Ureter (tissue), 1 donor: ENCODE results near the gene EXOC6. TPM values are rescaled to one million over a fixed set of nuclear protein-coding genes. Genes with fewer than 3 reads are reported as not detected.

ENCODE experiments used
- DNase-seq: peaks from one replicate; pipeline ENCODE4 v3.0.0-alpha.2; 2020; ENCODE audit warnings: low spot score
- total RNA-seq: library from RNA; stranded (reverse); gene quantifications from one replicate; pipeline ENCODE4 v1.2.4, GENCODE V29; 2023
- donor health status: DM: yes; HTN: yes; CAD: no.

EXOC6 gene
- total RNA-seq, result 16.6 TPM

DNA sequence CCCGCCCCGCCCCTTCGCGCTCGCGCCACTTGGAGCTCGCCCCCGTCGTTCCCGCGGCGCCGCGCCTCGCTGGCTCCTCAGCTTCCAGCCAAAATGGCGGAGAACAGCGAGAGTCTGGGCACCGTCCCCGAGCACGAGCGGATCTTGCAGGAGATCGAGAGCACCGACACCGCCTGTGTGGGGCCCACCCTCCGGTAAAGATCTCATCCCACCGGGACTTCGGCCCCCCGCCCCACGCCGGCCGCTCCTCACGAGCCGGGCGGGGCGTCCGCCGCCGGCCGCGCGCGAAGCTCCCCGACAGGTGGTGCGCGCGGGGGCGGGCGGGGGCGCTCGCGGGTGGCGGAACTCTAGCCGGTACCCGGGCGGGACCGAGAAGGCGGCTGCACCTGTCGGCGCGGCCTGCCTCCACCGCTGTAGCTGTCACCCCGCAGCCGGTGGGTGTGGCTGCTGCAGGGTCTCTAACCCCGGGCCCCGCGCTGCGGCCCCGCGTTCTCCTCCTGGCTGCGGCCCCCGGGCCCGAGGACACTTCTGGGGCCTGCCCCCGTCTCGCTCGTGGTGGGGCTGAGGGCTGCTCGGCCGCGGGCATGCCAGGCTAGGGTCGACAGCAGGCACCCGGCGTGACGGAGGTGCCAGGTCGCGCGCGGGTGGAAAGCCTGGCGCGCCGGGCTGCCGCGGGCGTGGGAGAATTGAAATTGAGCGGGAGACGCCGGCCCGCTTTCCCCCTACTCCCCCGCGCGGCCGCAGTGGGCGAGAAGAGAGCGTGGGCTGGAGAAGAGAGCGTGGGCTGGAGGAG, at the start of gene EXOC6:
TSS of gene EXOC6 (plus strand) at position 80 of the 793 bp plus-strand sequence. CDS start at position 94, 14 bp downstream.
- peak; percentile 80 for DNase-seq

DNA sequence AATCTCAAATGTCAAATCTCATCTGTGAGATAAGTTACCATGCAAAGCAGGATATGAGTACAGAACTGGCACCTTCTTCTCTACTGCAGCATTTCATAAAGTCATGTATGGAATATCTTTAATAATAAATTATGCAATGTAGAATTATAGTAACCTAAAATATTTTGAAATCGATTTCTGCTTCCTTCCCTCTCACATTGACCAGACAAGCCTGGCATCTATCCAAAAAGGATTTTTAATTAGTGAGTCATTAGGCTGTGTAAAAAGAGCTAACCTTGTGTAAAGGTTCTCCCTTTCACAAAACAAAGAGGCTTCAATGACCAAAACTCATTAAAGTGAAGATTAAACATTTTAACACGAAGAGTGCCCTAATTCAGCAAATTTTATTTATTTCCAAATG, 48.8 kb upstream of the EXOC6 start:
- no peak for DNase-seq

GRCh38 chr10:92800134-92800733, 48.1 kb upstream of the EXOC6 start:
- no peak for DNase-seq

DNA sequence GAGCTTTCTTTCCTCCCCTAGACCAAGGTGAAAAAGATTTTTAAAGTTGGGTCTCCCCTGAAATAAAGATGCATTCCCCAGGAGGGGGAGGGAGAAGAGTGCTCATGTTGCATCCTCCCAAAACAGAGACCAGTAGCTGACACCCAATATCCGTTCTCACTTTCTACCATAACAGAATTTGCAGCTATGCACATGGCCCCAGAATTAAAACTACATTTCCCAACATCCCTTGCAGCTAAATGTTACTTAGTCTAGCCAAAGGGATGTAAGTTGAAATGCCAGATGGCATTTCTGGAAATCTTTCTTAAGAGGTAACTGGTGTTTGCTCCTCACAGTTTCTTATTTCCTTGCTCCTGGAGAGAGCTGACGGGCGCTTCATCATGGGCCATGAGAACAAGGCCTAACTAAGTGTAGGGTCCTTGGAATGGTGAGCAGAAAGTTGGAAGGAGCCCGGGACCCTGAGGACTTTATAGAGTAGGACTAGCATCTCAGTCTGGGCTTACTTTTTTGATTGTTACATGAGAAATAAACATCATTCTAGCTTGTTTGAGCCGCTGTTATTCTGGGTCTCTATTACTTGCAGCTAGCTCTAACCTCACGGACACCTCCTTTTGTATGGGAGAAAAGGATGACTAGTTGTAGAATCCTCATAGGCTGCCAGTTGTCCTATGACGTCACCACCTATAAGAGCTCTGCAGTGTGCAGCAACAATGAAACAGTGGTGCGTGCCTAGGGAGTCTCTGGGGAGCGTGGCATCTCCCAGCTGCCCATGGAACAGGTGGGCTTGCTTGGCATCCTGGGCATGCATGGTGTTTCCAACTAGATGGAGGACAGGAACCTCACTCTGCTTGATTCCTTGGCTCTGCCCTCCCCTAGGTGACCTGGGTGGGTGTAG, 46.1 kb upstream of the EXOC6 start:
- DNase-seq, result no peak

DNA sequence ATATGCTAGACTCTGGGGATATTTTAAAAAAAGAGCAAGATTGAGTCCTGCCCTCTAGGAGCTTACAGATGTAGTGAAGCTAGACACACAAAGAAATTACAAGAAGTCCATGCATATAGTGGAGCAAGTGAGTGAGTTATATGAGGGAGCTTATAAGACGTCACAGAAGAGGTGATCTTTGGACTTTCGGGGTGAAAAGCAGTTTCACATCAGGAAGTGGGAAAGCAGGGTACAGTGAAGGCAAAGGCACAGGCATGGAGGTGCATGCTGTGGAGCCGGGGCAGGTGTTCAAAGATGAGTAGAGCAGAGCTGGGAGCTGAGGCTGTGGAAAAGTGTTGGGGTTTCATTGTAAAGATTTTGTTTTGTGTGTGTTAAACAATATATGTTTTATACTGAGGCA, 38.5 kb upstream of the EXOC6 start:
- no peak for DNase-seq

GRCh38 chr10:92810934-92811532, 37.3 kb upstream of the EXOC6 start:
- no peak for DNase-seq

- no peak for DNase-seq
Observed at GRCh38 chr10:92811986-92812385, 36.3 kb upstream of the EXOC6 start.

DNA sequence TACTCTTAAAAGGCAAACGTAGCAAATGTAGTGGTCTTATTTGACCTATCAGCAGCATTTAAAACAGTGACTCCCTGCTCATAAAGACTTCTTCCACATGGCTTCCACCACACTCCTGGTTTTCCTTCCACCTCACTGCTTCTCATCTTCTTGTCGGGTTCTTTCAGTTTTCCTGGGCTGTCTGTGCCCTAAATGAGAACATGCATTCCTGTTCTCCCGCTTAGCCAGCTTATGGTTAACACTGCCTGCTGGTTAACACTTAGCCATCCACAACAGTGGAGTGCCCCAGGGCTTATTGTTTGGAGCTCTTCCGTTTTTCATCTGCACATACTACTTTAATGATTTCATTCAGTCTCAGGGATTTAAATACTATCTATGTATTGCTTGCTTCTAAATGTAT, 34.3 kb upstream of the EXOC6 start:
- DNase-seq, result no peak

GRCh38 chr10:92814790-92815189, 33.5 kb upstream of the EXOC6 start:
- no peak for DNase-seq

DNA sequence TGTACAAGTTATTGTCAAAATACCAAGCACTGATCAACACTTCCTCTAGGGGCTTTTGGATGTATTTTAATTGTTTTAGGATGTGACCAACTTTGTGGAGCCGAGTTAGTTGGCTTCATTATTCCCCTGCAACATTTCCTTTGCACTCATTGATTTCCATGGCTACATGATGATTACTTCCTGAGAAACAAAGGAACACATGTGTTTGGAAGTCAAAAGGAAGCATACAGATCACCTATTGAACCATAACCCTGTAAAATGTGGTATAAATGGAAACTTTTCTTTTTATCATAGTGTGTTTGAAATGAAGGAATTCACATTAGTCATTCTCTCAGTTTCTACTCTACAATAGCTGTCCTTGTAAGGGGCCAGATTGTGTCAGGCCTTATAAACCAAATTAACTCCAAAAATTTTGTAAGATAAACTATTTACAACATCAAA, 32.2 kb upstream of the EXOC6 start:
- no peak for DNase-seq

DNA sequence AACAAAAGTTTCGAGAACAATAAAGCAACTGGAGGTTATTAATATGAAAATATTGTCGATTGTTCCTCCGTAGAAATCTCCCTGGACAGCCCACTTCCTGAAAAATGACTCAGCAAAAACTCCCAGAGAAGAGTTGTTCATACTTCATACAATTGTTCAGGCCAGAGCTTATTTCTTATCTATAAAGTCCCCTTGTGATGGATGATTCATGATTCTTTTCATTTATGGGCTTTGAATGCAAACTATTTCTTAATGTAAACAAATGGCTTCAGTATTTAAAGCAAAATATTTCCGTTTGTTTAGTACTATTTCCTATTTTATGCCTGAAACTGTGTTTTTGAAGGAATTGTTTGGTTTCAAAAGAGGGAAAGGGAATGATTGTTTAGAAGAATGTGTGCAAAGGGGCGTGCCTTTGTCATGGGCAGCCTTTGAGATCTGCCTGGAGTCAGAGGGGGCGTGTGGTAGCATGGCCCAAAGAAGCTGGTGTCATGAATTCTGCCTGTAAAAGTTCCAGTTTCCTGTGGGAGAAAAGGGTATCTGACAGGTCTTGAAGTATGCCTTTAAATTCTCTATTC, 26.2 kb upstream of the EXOC6 start:
- DNase-seq, result no peak

DNA sequence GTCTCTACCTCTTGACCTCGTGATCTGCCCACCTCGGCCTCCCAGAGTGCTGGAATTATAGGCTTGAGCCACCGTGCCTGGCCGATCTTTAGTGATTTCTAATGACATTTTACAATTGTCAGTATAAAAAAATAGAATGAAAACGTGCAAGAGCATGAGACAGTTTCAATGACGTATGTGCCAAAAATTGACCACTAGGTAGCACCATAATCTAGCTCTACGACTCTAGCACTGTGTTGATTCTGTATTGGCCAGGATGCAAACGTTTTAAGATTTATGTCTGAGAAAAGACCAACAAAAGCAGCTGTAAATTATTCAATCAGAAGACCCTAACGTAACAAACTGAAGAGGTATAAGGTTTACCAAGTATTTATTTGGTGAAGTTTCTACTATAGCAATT, 25.4 kb upstream of the EXOC6 start:
- no peak for DNase-seq

GRCh38 chr10:92826061-92826460, 22.3 kb upstream of the EXOC6 start:
- DNase-seq, result no peak

DNA sequence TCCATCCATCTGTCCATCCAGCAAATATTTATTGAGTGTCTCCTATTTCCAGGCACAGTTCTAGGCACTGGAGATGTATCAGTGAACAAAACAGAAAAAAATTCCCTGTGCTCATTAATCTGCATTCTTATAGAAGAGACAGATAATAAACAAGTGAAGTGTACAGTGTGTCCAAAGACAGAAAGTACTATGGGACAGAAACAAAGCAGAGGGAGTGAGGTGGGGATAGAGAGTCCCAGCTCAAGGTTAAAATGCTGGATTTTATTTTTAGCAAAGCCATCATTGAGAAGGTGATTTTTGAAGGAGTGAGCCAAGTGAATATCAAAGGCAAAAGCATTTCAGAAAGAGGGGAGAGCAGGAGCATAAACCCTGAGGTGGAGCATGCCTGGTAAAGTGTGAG, 21.8 kb upstream of the EXOC6 start:
- no peak for DNase-seq

DNA sequence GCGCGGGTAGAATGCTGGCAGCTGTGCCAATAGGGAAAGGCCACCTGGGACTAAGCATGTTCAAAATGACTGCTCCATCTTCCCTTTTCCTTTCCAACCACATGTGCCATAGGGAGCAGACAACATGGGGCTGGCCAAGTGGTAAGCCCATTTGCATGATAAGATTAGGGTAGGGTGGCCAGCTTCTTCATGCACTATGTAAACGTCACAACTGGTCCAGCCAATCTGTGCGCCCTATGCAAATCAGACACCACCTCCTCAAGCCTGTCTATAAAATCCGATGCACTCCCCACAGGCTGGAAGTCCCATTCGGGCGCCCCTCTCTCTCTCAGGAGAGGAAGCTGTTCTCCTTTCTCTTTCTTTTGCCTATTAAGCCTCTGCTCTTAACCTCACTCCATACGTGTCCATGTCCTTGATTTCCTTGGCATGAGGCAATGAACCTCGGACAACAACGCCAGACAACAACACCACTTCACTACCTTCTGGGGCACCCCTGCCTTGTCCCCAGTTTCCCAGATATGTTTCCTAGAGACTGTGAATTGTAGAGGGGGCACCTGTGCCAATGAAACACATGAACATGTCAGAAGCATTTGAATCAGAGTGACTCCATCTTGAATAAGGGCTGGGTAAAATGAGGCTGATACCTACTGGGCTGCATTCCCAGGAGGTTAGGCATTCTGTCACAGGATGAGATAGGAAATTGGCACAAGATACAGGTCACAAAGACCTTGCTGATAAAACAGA, 19.1 kb upstream of the EXOC6 start:
- DNase-seq, result no peak

DNA sequence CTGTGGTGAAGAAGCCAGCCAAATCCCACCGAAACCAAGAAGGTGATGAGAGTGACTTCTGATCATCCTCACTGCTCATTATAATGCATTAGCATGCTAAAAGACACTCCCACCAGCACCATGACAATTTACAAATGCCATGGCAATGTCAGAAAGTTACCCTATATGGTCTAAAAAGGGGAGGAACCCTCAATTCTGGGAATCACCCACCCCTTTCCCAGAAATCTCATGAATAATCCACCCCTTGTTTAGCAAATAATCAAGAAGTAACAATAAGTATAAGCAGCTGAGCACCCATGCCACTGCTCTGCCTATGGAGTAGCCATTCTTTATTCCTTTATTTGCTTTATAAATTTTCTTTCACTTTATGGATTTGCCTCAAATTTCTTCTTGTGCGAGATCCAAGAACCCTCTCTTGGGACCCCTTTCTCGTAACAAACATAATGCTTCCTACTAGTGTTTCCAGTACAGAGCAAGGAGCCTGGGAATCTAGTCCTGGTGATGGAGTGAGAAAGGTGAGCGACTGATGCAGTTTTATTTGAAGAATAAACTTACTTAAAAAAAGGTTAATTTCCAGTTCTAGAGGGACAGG, 18.4 kb upstream of the EXOC6 start:
- no peak for DNase-seq

- DNase-seq, result no peak
Observed at GRCh38 chr10:92830478-92831389, 17.6 kb upstream of the EXOC6 start.

DNA sequence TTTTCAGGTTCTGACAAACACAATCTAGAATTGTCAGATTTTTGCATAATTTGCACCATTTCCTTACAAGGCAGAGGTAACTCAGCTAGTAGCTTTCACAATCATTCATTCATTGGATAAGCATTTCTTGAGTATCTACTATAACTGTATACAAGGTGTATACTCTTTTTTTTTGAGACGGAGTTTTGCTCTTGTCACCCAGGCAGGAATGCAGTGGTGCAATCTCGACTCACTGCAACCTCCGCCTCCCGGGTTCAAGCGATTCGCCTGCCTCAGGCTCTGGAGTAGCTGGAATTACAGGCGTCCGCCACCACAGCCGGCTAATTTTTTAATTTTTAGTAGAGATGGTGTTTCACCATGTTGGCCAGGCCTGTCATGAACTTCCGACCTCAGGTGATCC, 16.2 kb upstream of the EXOC6 start:
- DNase-seq, result no peak

- DNase-seq, result no peak
Observed at GRCh38 chr10:92832998-92833650, 15.2 kb upstream of the EXOC6 start.
